Measurements from ENCODE around the gene SMIM5.
A peak's percentile ranks its signal among the peaks of the same experiment; 100 is the strongest.

SMIM5 gene

GRCh38 chr17:75665981-75666380 lies 32.7 kb downstream of the SMIM5 start:
- TF ChIP-seq CTCF (IDR thresholded peaks at IDR 0.05; ENCODE audit: insufficient read depth, low read depth, low read length, missing control alignments): no peak

GRCh38 chr17:75666959-75667790 lies 33.9 kb downstream of the SMIM5 start, which contains the start of the genes RECQL5 and SAP30BP:
TSS of gene RECQL5 (minus strand) at chr17:75667154. CDS start at chr17:75666557, 597 bp downstream.
TSS of gene SAP30BP (plus strand) at chr17:75667338. CDS start at chr17:75667373, 35 bp downstream.
- peak within 1 kb of the TSS; percentile 100 for H3K4me3 ChIP-seq (ENCODE audit: low read length)
- peak; percentile 99 for DNase-seq (ENCODE audit: low read depth)
- TF ChIP-seq CTCF (IDR thresholded peaks at IDR 0.05; ENCODE audit: insufficient read depth, low read depth, low read length, missing control alignments): no peak

More at GRCh38 chr17:75665981-75666380, 32.7 kb downstream of the SMIM5 start:
- H3K4me3 ChIP-seq (ENCODE audit: low read length): peak overlapping the region; percentile 100
- DNase-seq (ENCODE audit: low read depth): no peak

- TF ChIP-seq CTCF (IDR thresholded peaks at IDR 0.05; ENCODE audit: insufficient read depth, low read depth, low read length, missing control alignments): no peak
- no peak for DNase-seq (ENCODE audit: low read depth)
- peak overlapping the region; percentile 100 for H3K4me3 ChIP-seq (ENCODE audit: low read length)
Observed at GRCh38 chr17:75667825-75668224, 34.6 kb downstream of the SMIM5 start.

GRCh38 chr17:75668489-75668888 lies 35.3 kb downstream of the SMIM5 start:
- H3K4me3 ChIP-seq (ENCODE audit: low read length): peak overlapping the region; percentile 100
- no peak for DNase-seq (ENCODE audit: low read depth)
- no peak for TF ChIP-seq CTCF (IDR thresholded peaks at IDR 0.05; ENCODE audit: insufficient read depth, low read depth, low read length, missing control alignments)

- no peak for DNase-seq (ENCODE audit: low read depth)
- H3K4me3 ChIP-seq (ENCODE audit: low read length): no peak overlapping the region
- no peak for TF ChIP-seq CTCF (IDR thresholded peaks at IDR 0.05; ENCODE audit: insufficient read depth, low read depth, low read length, missing control alignments)
Observed at GRCh38 chr17:75670868-75671267, 37.6 kb downstream of the SMIM5 start.

- TF ChIP-seq CTCF (IDR thresholded peaks at IDR 0.05; ENCODE audit: insufficient read depth, low read depth, low read length, missing control alignments): no peak
Observed at GRCh38 chr17:75672011-75672410, 38.8 kb downstream of the SMIM5 start.

More at GRCh38 chr17:75672011-75672410, 38.8 kb downstream of the SMIM5 start:
- H3K4me3 ChIP-seq (ENCODE audit: low read length): no peak overlapping the region
- DNase-seq (ENCODE audit: low read depth): no peak
